Tibial artery (tissue), 4 donors: ENCODE results near the gene ABCF1.

Experiments used
- DNase-seq, 2 donors: peaks; one replicate each; pipeline ENCODE4 v3.0.0-alpha.2; 2019
- H3K27ac ChIP-seq, 2 donors: fragments of 200-600 bp; sonication (generic) in 1 of 2; 1 replicate in 1 of 2; 2 replicates in 1 of 2; pipeline ENCODE4 v1.5.1; 2018 to 2019; ENCODE audit warnings: mild to moderate bottlenecking in 1 of 2
- H3K27me3 ChIP-seq, 2 donors: fragments of 200-600 bp; sonication (generic) in 1 of 2; one replicate each; pipeline versions ENCODE4 v1.5.1 to v1.6.0; 2016 to 2019
- H3K36me3 ChIP-seq, 3 donors: fragments of 200-600 bp; sonication (generic) in 2 of 3; one replicate each; pipeline ENCODE4 v1.5.1; 2016 to 2019; ENCODE audit warnings: mild to moderate bottlenecking in 2 of 3
- H3K4me1 ChIP-seq, 4 donors: fragments of 200-600 bp; sonication (generic) in 2 of 4; 1 replicate in 3 of 4; 2 replicates in 1 of 4; pipeline ENCODE4 v1.5.1; 2016 to 2019
- H3K4me3 ChIP-seq, 2 donors: fragments of 200-600 bp; sonication (generic) in 1 of 2; 1 replicate in 1 of 2; 2 replicates in 1 of 2; pipeline ENCODE4 v1.5.1; 2018 to 2019; ENCODE audit warnings: mild to moderate bottlenecking in 2 of 2
- H3K9me3 ChIP-seq, 3 donors: fragments of 200-600 bp; sonication (generic) in 1 of 3; one replicate each; pipeline ENCODE4 v1.5.1; 2016 to 2019
- intact Hi-C: fragments of 100-400 bp; cut with DNase I; formaldehyde crosslinking; loops from one replicate; pipeline ENCODE4 v1.15.0; 2023; ENCODE audit warnings: low total_unique reads
- TF ChIP-seq, protein P1 (sequence below), 2 experiments: fragments of 200-600 bp in 1 of 2; fragments of 450-650 bp in 1 of 2; IDR thresholded peaks; one replicate each; pipeline ENCODE4 v1.5.1; 2017 to 2019; ENCODE audit warnings: antibody characterized with exemption in 2 of 2, mild to moderate bottlenecking in 1 of 2, moderate library complexity in 1 of 2

The ABCF1 gene

DNA sequence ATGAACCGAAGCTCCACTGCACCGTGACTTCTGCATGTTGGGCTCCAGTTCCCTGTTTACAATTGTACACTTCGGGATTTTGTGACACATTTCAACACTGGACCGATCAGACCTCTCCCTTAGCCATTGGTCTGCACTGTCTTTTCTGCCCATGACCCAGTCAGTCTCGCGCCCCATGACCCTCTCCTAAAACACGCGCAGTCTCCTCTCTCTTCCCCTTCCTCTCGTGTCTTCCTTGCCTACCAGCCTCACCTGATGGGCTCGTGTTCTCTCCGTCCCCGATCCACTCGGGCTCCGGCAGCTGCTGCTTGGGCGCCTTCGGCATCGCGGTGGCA, 535 bp upstream of the ABCF1 start:
- TF ChIP-seq, protein P1, sequence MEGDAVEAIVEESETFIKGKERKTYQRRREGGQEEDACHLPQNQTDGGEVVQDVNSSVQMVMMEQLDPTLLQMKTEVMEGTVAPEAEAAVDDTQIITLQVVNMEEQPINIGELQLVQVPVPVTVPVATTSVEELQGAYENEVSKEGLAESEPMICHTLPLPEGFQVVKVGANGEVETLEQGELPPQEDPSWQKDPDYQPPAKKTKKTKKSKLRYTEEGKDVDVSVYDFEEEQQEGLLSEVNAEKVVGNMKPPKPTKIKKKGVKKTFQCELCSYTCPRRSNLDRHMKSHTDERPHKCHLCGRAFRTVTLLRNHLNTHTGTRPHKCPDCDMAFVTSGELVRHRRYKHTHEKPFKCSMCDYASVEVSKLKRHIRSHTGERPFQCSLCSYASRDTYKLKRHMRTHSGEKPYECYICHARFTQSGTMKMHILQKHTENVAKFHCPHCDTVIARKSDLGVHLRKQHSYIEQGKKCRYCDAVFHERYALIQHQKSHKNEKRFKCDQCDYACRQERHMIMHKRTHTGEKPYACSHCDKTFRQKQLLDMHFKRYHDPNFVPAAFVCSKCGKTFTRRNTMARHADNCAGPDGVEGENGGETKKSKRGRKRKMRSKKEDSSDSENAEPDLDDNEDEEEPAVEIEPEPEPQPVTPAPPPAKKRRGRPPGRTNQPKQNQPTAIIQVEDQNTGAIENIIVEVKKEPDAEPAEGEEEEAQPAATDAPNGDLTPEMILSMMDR (IDR thresholded peaks at IDR 0.05) = no peak
- no peaks in the 10 kb centered on the region for H3K27me3 ChIP-seq
- H3K36me3 ChIP-seq = peaks cover 0 to 12% (median 0%) of the 10 kb centered on the region in 3 donors
- H3K4me3 ChIP-seq = peak overlapping the region; percentile 62 to 73
- peaks cover 4 to 35% (median 27%) of the 10 kb centered on the region in 4 donors for H3K4me1 ChIP-seq
- no peaks in the 10 kb centered on the region for H3K9me3 ChIP-seq
- peak overlapping the region; percentile 83 to 87 for H3K27ac ChIP-seq
- intact Hi-C loops = loop anchor here (1.0 kb wide), 1 partner anchor 12 kb away; no protein-coding TSS in a partner anchor
- DNase-seq = peak in 1 of 2 donors; percentile 39

- TF ChIP-seq, protein P1 (IDR thresholded peaks at IDR 0.05) = no peak
- Histone ChIP-seq H3K4me1 (peaks cover 4 to 35% (median 27%) of the 10 kb centered on the region in 4 donors), H3K36me3 (peaks cover 0 to 17% (median 4%) of the 10 kb centered on the region in 3 donors), H3K9me3 (no peaks in the 10 kb centered on the region), H3K27ac (peak overlapping the region; percentile 83 to 87), H3K27me3 (no peaks in the 10 kb centered on the region), H3K4me3 (peak overlapping the region; percentile 62 to 73)
- no peak for DNase-seq
- intact Hi-C loops = no loop called here
Observed at GRCh38 chr6:30571762-30572082, 480 bp downstream of the ABCF1 start.

- Histone ChIP-seq H3K36me3 (peaks cover 0 to 21% (median 6%) of the 10 kb centered on the region in 3 donors), H3K9me3 (no peaks in the 10 kb centered on the region), H3K4me1 (peaks cover 4 to 35% (median 27%) of the 10 kb centered on the region in 4 donors), H3K4me3 (peak overlapping the region; percentile 62 to 73), H3K27me3 (no peaks in the 10 kb centered on the region), H3K27ac (peak overlapping the region; percentile 83 to 87)
- DNase-seq = no peak
- TF ChIP-seq, protein P1 (IDR thresholded peaks at IDR 0.05) = no peak
- intact Hi-C loops = no loop called here
Observed at GRCh38 chr6:30572148-30572547, 906 bp downstream of the ABCF1 start.

DNA sequence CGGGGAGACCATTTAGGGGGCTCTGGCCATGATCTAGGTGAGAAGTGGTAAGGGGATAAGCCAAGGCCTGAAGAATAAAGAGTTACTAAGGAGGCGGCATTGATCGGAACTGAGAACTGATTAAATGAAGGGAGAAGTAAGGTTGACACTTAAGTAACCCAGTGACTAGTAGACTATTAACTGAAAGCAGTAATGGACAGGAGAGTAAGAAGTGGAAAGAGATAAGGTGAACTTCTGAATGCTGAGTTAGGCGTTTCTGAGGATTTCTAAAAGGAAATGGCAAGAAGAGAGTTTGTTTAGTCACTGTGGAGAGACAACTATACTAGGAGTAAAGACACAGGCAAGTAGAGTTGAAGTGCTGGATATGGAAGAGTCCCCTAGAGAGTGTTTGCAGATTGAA, 1.9 kb downstream of the ABCF1 start:
- H3K36me3 ChIP-seq = peaks cover 9 to 30% (median 16%) of the 10 kb centered on the region in 3 donors
- peaks cover 4 to 35% (median 27%) of the 10 kb centered on the region in 4 donors for H3K4me1 ChIP-seq
- intact Hi-C loops = no loop called here
- no peak for DNase-seq
- no peak overlapping the region for H3K27ac ChIP-seq
- no peaks in the 10 kb centered on the region for H3K9me3 ChIP-seq
- TF ChIP-seq, protein P1 (IDR thresholded peaks at IDR 0.05) = no peak
- no peaks in the 10 kb centered on the region for H3K27me3 ChIP-seq
- H3K4me3 ChIP-seq = no peak overlapping the region

DNA sequence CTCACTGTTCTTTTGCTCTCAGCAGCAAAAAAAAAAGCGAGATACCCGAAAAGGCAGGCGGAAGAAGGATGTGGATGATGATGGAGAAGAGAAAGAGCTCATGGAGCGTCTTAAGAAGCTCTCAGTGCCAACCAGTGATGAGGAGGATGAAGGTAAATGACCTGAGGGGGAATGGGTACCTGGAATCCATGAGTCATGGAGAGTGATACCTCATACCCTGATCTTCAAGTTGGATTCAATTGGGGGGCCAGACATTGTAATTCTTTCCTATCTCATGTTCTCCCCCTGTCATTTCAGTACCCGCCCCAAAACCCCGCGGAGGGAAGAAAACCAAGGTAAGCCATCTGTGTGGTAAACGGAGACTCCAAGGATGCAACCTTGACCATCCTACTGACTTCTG, 6.8 kb downstream of the ABCF1 start:
- no peaks in the 10 kb centered on the region for H3K27me3 ChIP-seq
- peaks cover 0 to 13% (median 8%) of the 10 kb centered on the region in 4 donors for H3K4me1 ChIP-seq
- H3K27ac ChIP-seq = no peak overlapping the region
- peaks cover 57 to 80% (median 61%) of the 10 kb centered on the region in 3 donors for H3K36me3 ChIP-seq
- no peak for DNase-seq
- H3K9me3 ChIP-seq = no peaks in the 10 kb centered on the region
- TF ChIP-seq, protein P1 (IDR thresholded peaks at IDR 0.05) = no peak
- intact Hi-C loops = no loop called here
- H3K4me3 ChIP-seq = no peak overlapping the region

GRCh38 chr6:30583921-30584320, 12.7 kb downstream of the ABCF1 start:
- H3K27ac ChIP-seq = no peak overlapping the region
- DNase-seq = no peak
- peaks cover 96 to 100% (median 96%) of the 10 kb centered on the region in 3 donors for H3K36me3 ChIP-seq
- H3K4me1 ChIP-seq = no peaks in the 10 kb centered on the region
- no peaks in the 10 kb centered on the region for H3K27me3 ChIP-seq
- no peak overlapping the region for H3K4me3 ChIP-seq
- no peaks in the 10 kb centered on the region for H3K9me3 ChIP-seq
- intact Hi-C loops = no loop called here
- TF ChIP-seq, protein P1 (IDR thresholded peaks at IDR 0.05) = no peak
